ENCODE measurements around the gene TKFC. TPM values are rescaled to one million over a fixed set of nuclear protein-coding genes. Genes with fewer than 3 reads are reported as not detected.

The TKFC gene
- total and polyA plus RNA-seq, 9 of the 15 experiments (the other 6 are each of a cell fraction or from before 2014, with no cell fraction given) = 2.0 to 61.7 (median 28.5) TPM

DNA sequence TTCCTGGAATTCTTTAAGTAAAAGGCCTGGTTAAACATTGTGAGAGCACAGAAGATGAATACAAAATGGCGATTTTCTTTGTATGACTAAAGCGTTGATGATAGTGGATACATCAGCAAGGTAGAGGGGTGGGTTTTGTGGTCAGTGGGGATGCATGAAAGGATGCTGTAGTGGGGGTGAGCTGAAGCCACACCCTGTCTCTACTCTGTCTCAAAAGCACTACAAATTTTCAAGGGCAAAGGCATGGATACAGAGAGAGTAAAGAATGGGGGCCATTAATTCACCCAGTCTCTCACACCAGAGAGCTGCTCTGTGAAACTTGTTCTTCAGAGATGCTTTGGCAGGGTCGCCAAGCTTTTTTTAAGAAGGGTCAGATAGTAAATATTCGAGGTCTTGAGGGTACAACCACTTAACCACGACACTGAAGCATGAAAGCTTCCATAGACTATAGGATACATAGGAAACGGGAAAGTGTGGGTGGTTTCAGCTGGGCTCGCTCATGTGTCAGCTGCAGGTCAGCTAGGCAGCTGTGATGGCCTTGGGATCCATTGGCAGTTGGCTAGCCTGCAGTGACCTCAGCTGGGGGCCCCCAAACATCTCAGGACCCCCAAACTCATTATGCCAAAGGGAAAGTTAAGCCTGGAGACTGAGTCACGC, 37.4 kb downstream of the TKFC start (continued):
- TF ChIP-seq, protein P1, sequence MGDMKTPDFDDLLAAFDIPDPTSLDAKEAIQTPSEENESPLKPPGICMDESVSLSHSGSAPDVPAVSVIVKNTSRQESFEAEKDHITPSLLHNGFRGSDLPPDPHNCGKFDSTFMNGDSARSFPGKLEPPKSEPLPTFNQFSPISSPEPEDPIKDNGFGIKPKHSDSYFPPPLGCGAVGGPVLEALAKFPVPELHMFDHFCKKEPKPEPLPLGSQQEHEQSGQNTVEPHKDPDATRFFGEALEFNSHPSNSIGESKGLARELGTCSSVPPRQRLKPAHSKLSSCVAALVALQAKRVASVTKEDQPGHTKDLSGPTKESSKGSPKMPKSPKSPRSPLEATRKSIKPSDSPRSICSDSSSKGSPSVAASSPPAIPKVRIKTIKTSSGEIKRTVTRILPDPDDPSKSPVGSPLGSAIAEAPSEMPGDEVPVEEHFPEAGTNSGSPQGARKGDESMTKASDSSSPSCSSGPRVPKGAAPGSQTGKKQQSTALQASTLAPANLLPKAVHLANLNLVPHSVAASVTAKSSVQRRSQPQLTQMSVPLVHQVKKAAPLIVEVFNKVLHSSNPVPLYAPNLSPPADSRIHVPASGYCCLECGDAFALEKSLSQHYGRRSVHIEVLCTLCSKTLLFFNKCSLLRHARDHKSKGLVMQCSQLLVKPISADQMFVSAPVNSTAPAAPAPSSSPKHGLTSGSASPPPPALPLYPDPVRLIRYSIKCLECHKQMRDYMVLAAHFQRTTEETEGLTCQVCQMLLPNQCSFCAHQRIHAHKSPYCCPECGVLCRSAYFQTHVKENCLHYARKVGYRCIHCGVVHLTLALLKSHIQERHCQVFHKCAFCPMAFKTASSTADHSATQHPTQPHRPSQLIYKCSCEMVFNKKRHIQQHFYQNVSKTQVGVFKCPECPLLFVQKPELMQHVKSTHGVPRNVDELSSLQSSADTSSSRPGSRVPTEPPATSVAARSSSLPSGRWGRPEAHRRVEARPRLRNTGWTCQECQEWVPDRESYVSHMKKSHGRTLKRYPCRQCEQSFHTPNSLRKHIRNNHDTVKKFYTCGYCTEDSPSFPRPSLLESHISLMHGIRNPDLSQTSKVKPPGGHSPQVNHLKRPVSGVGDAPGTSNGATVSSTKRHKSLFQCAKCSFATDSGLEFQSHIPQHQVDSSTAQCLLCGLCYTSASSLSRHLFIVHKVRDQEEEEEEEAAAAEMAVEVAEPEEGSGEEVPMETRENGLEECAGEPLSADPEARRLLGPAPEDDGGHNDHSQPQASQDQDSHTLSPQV (IDR thresholded peaks at IDR 0.05) = no peak
- TF ChIP-seq, protein P2, sequence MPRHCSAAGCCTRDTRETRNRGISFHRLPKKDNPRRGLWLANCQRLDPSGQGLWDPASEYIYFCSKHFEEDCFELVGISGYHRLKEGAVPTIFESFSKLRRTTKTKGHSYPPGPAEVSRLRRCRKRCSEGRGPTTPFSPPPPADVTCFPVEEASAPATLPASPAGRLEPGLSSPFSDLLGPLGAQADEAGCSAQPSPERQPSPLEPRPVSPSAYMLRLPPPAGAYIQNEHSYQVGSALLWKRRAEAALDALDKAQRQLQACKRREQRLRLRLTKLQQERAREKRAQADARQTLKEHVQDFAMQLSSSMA (CRISPR knock-in tag; IDR thresholded peaks at IDR 0.05) = no peak
- TF ChIP-seq, protein P3, sequence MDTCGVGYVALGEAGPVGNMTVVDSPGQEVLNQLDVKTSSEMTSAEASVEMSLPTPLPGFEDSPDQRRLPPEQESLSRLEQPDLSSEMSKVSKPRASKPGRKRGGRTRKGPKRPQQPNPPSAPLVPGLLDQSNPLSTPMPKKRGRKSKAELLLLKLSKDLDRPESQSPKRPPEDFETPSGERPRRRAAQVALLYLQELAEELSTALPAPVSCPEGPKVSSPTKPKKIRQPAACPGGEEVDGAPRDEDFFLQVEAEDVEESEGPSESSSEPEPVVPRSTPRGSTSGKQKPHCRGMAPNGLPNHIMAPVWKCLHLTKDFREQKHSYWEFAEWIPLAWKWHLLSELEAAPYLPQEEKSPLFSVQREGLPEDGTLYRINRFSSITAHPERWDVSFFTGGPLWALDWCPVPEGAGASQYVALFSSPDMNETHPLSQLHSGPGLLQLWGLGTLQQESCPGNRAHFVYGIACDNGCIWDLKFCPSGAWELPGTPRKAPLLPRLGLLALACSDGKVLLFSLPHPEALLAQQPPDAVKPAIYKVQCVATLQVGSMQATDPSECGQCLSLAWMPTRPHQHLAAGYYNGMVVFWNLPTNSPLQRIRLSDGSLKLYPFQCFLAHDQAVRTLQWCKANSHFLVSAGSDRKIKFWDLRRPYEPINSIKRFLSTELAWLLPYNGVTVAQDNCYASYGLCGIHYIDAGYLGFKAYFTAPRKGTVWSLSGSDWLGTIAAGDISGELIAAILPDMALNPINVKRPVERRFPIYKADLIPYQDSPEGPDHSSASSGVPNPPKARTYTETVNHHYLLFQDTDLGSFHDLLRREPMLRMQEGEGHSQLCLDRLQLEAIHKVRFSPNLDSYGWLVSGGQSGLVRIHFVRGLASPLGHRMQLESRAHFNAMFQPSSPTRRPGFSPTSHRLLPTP (IDR thresholded peaks at IDR 0.05; ENCODE audit: borderline replicate concordance, extremely low read depth, insufficient read length) = no peak
- TF ChIP-seq POLR2A (conservative IDR thresholded peaks at IDR 0.05) (peak; percentile 25; the same call in 1 of the 2 replicates), TFAM (CRISPR knock-in tag; conservative IDR thresholded peaks at IDR 0.05) (no peak), OTX1 (CRISPR knock-in tag; IDR thresholded peaks at IDR 0.05) (no peak), SOX6 (IDR thresholded peaks at IDR 0.05) (no peak), RFX1 (IDR thresholded peaks at IDR 0.05) (no peak), RBFOX2 (IDR thresholded peaks at IDR 0.05; ENCODE audit: low read depth, low read length) (0 out of 2 replicates have a peak, but pooled peaks have one; percentile 39), POLR2AphosphoS2 (IDR thresholded peaks at IDR 0.05; ENCODE audit: low read length) (0 out of 2 replicates have a peak, but pooled peaks have one; percentile 16), POLR2G (IDR thresholded peaks at IDR 0.05; ENCODE audit: low read depth, low read length) (peak; percentile 46; the same call in 1 of the 2 replicates), ZNF699 (CRISPR knock-in tag; IDR thresholded peaks at IDR 0.05; ENCODE audit: insufficient replicate concordance) (no peak), PRMT5 (CRISPR knock-in tag; IDR thresholded peaks at IDR 0.05) (no peak), MXI1 (IDR thresholded peaks at IDR 0.05; ENCODE audit: low read depth, low read length) (no peak), CTCF (IDR thresholded peaks at IDR 0.05 in 2 of 3, conservative IDR thresholded peaks at IDR 0.05 in 1 of 3; ENCODE audit: insufficient read depth in 2 of 3, low read depth in 1 of 3, low read length in 3 of 3) (no peak)
- TF ChIP-seq, protein P4, sequence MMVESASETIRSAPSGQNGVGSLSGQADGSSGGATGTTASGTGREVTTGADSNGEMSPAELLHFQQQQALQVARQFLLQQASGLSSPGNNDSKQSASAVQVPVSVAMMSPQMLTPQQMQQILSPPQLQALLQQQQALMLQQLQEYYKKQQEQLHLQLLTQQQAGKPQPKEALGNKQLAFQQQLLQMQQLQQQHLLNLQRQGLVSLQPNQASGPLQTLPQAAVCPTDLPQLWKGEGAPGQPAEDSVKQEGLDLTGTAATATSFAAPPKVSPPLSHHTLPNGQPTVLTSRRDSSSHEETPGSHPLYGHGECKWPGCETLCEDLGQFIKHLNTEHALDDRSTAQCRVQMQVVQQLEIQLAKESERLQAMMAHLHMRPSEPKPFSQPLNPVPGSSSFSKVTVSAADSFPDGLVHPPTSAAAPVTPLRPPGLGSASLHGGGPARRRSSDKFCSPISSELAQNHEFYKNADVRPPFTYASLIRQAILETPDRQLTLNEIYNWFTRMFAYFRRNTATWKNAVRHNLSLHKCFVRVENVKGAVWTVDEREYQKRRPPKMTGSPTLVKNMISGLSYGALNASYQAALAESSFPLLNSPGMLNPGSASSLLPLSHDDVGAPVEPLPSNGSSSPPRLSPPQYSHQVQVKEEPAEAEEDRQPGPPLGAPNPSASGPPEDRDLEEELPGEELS (CRISPR knock-in tag; IDR thresholded peaks at IDR 0.05; ENCODE audit: borderline replicate concordance) = no peak

Measured in K562 (cell line).